Measurements from ENCODE around the gene DLGAP4. TPM values are rescaled to one million over a fixed set of nuclear protein-coding genes. Genes with fewer than 3 reads are reported as not detected.

DLGAP4 gene
- total and polyA plus RNA-seq, 10 of the 15 experiments (the other 5 are each of a cell fraction or from before 2014, with no cell fraction given): 0.42 to 43.3 (median 19.0) TPM

DNA sequence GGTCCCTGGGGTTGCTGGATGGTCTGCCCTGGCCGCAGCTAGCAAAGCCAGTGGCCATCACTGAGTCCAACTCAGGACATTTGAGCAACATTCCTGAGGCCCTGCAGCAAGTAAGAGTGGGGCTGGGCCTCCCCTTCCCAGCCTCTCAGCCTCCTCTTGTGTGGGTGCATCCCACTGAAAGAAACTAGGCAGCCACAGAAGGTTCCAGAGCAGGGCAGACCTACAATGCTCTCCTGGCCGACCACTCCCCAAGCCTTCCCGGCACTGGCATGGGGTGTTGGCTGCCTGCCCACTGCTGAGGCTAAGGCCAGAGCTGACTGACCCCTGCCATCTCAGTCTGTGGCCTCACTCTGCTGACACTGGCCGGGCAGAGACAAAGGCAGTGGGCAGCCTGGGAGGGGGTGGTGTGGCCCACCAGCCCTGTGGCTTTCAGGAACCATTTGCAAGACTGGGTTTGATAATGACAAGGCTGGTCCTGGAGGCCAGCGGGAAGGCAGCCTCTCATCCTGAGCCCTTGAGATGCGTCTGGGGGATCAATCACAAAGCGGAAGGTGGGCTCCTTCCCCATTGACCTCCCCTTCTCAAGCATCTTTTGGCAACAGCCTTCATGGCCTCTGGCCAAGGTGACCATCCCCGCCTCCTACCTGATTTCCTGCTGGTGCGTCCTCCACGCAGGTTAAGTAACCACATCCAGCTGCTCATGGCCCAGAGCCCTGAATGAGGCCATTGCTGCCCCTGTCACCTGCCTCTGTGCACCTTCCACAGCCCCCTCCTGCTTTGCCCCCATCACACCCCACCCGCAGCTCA, 9.6 kb downstream of the DLGAP4 start (continued):
- TF ChIP-seq, protein P1, sequence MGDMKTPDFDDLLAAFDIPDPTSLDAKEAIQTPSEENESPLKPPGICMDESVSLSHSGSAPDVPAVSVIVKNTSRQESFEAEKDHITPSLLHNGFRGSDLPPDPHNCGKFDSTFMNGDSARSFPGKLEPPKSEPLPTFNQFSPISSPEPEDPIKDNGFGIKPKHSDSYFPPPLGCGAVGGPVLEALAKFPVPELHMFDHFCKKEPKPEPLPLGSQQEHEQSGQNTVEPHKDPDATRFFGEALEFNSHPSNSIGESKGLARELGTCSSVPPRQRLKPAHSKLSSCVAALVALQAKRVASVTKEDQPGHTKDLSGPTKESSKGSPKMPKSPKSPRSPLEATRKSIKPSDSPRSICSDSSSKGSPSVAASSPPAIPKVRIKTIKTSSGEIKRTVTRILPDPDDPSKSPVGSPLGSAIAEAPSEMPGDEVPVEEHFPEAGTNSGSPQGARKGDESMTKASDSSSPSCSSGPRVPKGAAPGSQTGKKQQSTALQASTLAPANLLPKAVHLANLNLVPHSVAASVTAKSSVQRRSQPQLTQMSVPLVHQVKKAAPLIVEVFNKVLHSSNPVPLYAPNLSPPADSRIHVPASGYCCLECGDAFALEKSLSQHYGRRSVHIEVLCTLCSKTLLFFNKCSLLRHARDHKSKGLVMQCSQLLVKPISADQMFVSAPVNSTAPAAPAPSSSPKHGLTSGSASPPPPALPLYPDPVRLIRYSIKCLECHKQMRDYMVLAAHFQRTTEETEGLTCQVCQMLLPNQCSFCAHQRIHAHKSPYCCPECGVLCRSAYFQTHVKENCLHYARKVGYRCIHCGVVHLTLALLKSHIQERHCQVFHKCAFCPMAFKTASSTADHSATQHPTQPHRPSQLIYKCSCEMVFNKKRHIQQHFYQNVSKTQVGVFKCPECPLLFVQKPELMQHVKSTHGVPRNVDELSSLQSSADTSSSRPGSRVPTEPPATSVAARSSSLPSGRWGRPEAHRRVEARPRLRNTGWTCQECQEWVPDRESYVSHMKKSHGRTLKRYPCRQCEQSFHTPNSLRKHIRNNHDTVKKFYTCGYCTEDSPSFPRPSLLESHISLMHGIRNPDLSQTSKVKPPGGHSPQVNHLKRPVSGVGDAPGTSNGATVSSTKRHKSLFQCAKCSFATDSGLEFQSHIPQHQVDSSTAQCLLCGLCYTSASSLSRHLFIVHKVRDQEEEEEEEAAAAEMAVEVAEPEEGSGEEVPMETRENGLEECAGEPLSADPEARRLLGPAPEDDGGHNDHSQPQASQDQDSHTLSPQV (IDR thresholded peaks at IDR 0.05): no peak
- TF ChIP-seq NR2F1 (conservative IDR thresholded peaks at IDR 0.05) (no peak), SUPT20H (IDR thresholded peaks at IDR 0.05; ENCODE audit: borderline replicate concordance, control insufficient read depth, low read depth, low read length) (no peak), BACH1 (IDR thresholded peaks at IDR 0.05; ENCODE audit: borderline replicate concordance) (no peak), YY1 (IDR thresholded peaks at IDR 0.05; ENCODE audit: low read depth, low read length) (no peak), SIN3A (IDR thresholded peaks at IDR 0.05; ENCODE audit: low read depth, low read length) (no peak)
- TF ChIP-seq, protein P2, sequence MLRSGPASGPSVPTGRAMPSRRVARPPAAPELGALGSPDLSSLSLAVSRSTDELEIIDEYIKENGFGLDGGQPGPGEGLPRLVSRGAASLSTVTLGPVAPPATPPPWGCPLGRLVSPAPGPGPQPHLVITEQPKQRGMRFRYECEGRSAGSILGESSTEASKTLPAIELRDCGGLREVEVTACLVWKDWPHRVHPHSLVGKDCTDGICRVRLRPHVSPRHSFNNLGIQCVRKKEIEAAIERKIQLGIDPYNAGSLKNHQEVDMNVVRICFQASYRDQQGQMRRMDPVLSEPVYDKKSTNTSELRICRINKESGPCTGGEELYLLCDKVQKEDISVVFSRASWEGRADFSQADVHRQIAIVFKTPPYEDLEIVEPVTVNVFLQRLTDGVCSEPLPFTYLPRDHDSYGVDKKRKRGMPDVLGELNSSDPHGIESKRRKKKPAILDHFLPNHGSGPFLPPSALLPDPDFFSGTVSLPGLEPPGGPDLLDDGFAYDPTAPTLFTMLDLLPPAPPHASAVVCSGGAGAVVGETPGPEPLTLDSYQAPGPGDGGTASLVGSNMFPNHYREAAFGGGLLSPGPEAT (IDR thresholded peaks at IDR 0.05; ENCODE audit: low read depth): no peak

Measured in GM12878 (cell line).